Psoas muscle (tissue), 8 donors: ENCODE results near the gene MEIOSIN. TPM values are rescaled to one million over a fixed set of nuclear protein-coding genes. Genes with fewer than 3 reads are reported as not detected.
"Not testable (repeated sequence)": the region's sequence is repeated elsewhere in the genome, so short reads cannot be mapped to it uniquely, and the experiment has no call there.

Experiments
- ATAC-seq, 4 donors: fragments of 200-7000 bp; cut with Tn5 transposase; one replicate each; pipeline ENCODE4 v1.9.1; 2020; ENCODE audit warnings: moderate library complexity in 3 of 4, mild to moderate bottlenecking in 2 of 4
- DNase-seq, 2 donors: peaks; one replicate each; pipeline ENCODE4 v3.0.0-alpha.2; 2020
- H3K27ac ChIP-seq: fragments of 200-600 bp; one replicate; pipeline ENCODE4 v1.8.0; 2022
- H3K27me3 ChIP-seq, 3 donors: fragments of 200-600 bp in 1 of 3; one replicate each; pipeline versions ENCODE4 v1.6.1 to v1.8.0; 2013 to 2022; ENCODE audit warnings: low read length in 2 of 3, mild to moderate bottlenecking in 2 of 3, moderate library complexity in 1 of 3; ENCODE audit not compliant: insufficient read depth in 3 of 3
- H3K36me3 ChIP-seq, 2 donors: fragments of 200-600 bp in 1 of 2; one replicate each; pipeline versions ENCODE4 v1.6.1 to v1.8.0; 2013 to 2022; ENCODE audit warnings: low read depth in 1 of 2, mild to moderate bottlenecking in 1 of 2, moderate library complexity in 1 of 2; ENCODE audit not compliant: insufficient read depth in 1 of 2
- H3K4me1 ChIP-seq: fragments of 200-600 bp; one replicate; pipeline ENCODE4 v1.8.0; 2022
- H3K4me3 ChIP-seq: fragments of 200-600 bp; one replicate; pipeline ENCODE4 v1.8.0; 2022; ENCODE audit warnings: mild to moderate bottlenecking
- H3K9me3 ChIP-seq: fragments of 200-600 bp; one replicate; pipeline ENCODE4 v1.8.0; 2022
- WGBS, 3 donors: extraction: QIAGEN DNeasy Blood & Tissue Kit; methylation state at CpG; one replicate each; pipeline versions ENCODE4 v1.1.6 to v1.1.7; 2013; 5-methylcytosine and 5-hydroxymethylcytosine counted together
- intact Hi-C, 2 donors: fragments of 100-400 bp; cut with DNase I; formaldehyde crosslinking; loops; one replicate each; pipeline versions ENCODE4 v1.11.0 to v1.14.2; 2022
- polyA plus RNA-seq, 3 donors: library from polyadenylated mRNA; stranded (reverse); fragments of 200-250 nt; gene quantifications; one replicate each; pipeline ENCODE4 v1.2.3, GENCODE V29; 2013
- total RNA-seq, 4 donors: library from RNA; stranded (reverse); fragmentation: NEBNext Ultra II Directional in 2 of 4; extraction: Animal tissue kit (Norgen Biotek cat#: 25700) in 2 of 4; gene quantifications; one replicate each; pipeline versions ENCODE4 v1.2.1 to v1.2.4, GENCODE V29; 2021 to 2023
- TF ChIP-seq, protein P1 (sequence below): fragments of 200-600 bp; IDR thresholded peaks from one replicate; pipeline ENCODE4 v1.8.0; 2022; ENCODE audit warnings: antibody characterized with exemption
- donor health status: healthy with polysubstance abuse.
- donor health status: DM: no; HTN: no; CAD: no; lungs with moderate emphysema.
- donor health status: Bipolar disorder and iron deficiency.
- donor health status: healthy.
- donor health status: DM: yes; HTN: yes; CAD: no.
- donor health status: DM: no; HTN: no; CAD: no.
- donor health status: DM: no; HTN: no; CAD: no.
- donor health status: DM: yes; HTN: yes; CAD: no.

MEIOSIN gene
- total and polyA plus RNA-seq, 7 donors = 0.01 TPM; not detected in 6

GRCh38 chr19:45747513-45747912 is 14.3 kb downstream of the MEIOSIN start:
- Histone ChIP-seq H3K4me3 (no peak overlapping the region), H3K9me3 (no peaks in the 10 kb centered on the region), H3K4me1 (no peaks in the 10 kb centered on the region), H3K27ac (no peak overlapping the region), H3K36me3 (no peaks in the 10 kb centered on the region), H3K27me3 (no peaks in the 10 kb centered on the region)
- WGBS, 3 donors = 82 to 85% (median 84%) methylated on average over 5 of the region's 5 CpGs
- intact Hi-C loops = no loop called here
- DNase-seq (no peak), ATAC-seq (no peak)
- TF ChIP-seq, protein P1, sequence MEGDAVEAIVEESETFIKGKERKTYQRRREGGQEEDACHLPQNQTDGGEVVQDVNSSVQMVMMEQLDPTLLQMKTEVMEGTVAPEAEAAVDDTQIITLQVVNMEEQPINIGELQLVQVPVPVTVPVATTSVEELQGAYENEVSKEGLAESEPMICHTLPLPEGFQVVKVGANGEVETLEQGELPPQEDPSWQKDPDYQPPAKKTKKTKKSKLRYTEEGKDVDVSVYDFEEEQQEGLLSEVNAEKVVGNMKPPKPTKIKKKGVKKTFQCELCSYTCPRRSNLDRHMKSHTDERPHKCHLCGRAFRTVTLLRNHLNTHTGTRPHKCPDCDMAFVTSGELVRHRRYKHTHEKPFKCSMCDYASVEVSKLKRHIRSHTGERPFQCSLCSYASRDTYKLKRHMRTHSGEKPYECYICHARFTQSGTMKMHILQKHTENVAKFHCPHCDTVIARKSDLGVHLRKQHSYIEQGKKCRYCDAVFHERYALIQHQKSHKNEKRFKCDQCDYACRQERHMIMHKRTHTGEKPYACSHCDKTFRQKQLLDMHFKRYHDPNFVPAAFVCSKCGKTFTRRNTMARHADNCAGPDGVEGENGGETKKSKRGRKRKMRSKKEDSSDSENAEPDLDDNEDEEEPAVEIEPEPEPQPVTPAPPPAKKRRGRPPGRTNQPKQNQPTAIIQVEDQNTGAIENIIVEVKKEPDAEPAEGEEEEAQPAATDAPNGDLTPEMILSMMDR = no peak

GRCh38 chr19:45751483-45751882 is 18.2 kb downstream of the MEIOSIN start:
- H3K4me3 ChIP-seq, H3K27me3 ChIP-seq, H3K9me3 ChIP-seq, H3K27ac ChIP-seq, DNase-seq, H3K4me1 ChIP-seq, H3K36me3 ChIP-seq, intact Hi-C loops, ATAC-seq: not testable (repeated sequence)
- WGBS, 3 donors = 88 to 89% (median 89%) methylated on average over 10 of the region's 10 CpGs

DNA sequence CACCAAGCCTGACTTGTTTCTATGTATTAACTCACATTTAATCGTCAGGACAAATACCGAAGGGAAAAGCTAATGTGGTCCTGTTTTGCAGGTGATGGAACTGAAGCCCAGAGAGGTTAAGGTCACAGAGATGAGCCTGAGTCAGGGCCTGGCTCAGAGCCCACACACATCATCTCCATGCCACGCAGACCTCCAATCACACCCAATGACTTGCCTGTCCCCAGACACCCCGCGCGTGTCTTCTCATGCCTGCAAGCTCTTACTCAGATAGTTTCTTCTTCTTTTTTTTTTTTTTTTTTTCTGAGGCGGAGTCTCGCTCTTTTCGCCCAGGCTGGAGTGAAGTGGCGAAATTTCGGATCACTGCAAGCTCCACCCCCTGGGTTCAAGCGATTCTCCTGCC is 19.4 kb downstream of the MEIOSIN start:
- whole genome bisulfite sequencing, 3 donors = 93 to 94% (median 93%) methylated on average over 12 of the region's 12 CpGs
- DNase-seq (no peak), ATAC-seq (no peak)
- TF ChIP-seq, protein P1 = no peak
- H3K9me3 ChIP-seq = no peaks in the 10 kb centered on the region
- no peaks in the 10 kb centered on the region for H3K27me3 ChIP-seq
- intact Hi-C loops = no loop called here
- no peak overlapping the region for H3K27ac ChIP-seq
- H3K4me3 ChIP-seq = no peak overlapping the region
- H3K4me1 ChIP-seq = no peaks in the 10 kb centered on the region
- H3K36me3 ChIP-seq = no peaks in the 10 kb centered on the region

DNA sequence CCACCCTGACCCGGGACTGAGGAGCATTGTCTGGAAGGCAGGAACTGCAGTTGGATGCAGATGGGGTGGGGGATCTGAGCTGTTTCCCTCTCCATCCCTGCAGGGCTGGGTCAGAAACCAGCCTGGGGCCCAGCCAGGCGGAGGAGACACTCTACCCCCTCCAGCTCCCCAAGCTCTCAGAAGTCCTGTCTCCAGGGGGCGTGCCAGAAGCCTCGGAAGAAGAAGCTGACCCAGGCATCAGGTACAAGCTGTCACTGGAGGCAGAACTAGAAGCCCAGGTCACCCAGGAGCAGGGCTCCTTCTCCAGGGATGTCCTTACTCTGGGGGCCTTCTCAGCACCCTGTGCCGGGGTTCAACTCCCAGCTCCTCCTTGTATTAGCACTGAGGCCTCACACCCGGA is 20.3 kb downstream of the MEIOSIN start:
- ATAC-seq = no peak
- TF ChIP-seq, protein P1 = no peak
- intact Hi-C loops = no loop called here

GRCh38 chr19:45754323-45754722 is 21.1 kb downstream of the MEIOSIN start:
- Histone ChIP-seq H3K9me3 (no peaks in the 10 kb centered on the region), H3K4me3 (no peak overlapping the region), H3K27me3 (no peaks in the 10 kb centered on the region), H3K36me3 (no peaks in the 10 kb centered on the region), H3K4me1 (no peaks in the 10 kb centered on the region), H3K27ac (no peak overlapping the region)
- TF ChIP-seq, protein P1 = no peak
- DNase-seq = no peak
- no peak for ATAC-seq
- intact Hi-C loops = no loop called here
- WGBS, 3 donors = 91 to 97% (median 92%) methylated on average over 8 of the region's 8 CpGs

More for the DNA sequence above, 20.3 kb downstream of the MEIOSIN start:
- H3K4me3 ChIP-seq = no peak overlapping the region
- DNase-seq = no peak
- H3K36me3 ChIP-seq = no peaks in the 10 kb centered on the region
- 69 to 71% (median 70%) methylated on average over 6 of the region's 6 CpGs for WGBS, 3 donors
- no peaks in the 10 kb centered on the region for H3K4me1 ChIP-seq
- H3K27ac ChIP-seq = no peak overlapping the region
- no peaks in the 10 kb centered on the region for H3K27me3 ChIP-seq
- no peaks in the 10 kb centered on the region for H3K9me3 ChIP-seq
